Measurements from ENCODE around the gene BMP2.

BMP2 gene

DNA sequence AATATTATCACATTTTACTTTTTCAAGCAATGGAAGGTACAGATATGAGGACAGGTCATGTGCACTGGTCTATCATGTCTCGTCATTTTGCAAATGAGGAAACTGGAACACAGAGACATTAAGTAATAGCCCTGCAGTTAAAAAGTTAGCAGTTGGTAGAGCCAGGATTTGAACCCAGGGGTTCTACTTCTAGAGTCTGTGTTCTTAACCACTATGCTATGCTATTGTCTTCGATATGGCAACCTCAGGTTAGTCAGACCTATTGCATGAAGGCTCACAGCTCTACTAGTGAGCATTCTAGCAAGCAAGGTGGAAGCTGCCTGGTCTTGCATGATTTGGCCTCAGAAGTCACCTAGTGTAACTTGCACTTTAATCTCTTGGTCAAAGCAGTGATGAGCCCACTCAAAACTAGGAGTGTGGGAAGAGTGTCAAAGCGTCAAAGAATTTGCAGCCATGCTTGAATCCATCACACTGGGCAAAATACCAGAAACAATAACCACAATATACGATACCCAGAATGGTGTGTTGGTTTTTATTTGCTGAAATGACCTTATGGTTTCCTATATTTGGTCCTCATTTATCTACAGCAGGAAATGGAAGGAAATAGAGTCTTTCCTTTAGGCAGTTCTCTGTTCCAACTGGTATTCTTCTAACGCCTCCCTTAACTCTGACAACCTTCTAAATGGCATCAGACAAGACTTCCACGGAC, 20.4 kb upstream of the BMP2 start:
- TF ChIP-seq CTCF (IDR thresholded peaks at IDR 0.05; ENCODE audit: low read depth, low read length, missing control alignments) = no peak
- DNase-seq (ENCODE audit: low read depth) = no peak
- no peak overlapping the region for H3K4me3 ChIP-seq (ENCODE audit: low read depth, low read length)

- H3K4me3 ChIP-seq (ENCODE audit: low read depth, low read length) = no peak overlapping the region
- no peak for TF ChIP-seq CTCF (IDR thresholded peaks at IDR 0.05; ENCODE audit: low read depth, low read length, missing control alignments)
- DNase-seq (ENCODE audit: low read depth) = no peak
These were observed 17.0 kb upstream of the BMP2 start for GRCh38 chr20:6750438-6750837.

DNA sequence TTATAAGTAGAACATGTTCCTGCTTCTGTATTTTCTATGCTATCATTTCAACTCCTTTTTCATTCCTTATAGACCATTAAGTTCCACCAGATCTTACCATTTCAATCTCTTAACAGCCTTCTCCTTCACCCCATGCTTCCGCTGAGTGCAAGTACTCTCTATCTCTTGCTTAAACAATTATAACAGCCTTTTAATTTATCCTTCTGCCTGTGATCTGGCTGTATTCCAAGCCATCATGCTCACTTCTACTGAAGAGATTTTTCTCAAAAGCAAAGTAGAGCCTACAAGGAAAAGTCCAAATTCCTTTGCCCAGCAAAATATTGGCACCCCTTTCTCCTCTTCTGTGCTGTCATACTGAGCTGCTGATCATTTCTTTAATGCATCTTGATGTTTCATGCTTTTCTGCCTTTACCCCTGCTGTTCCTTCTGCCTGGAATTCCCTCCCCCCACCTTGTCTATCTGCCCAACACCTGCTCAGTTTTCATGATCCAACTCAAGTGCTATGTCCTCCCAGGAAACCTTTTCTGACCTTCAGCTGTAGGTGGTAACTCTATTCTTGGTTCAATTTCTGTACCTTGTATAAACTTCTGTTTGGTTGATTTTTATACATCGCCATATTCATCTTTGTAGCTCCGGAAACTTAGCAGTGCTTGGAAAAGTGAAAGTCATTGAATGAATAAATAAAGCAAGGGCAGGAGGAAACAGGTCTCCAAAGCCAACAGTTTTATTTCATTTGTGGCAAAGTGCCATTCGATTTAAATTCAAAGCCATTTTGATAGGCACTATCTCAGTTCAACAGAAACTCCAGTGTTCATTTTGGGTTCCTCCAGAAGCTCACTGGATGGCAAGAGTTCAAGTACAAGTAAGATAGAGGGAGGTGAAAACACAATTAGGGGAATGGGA, 10.5 kb upstream of the BMP2 start:
- DNase-seq (ENCODE audit: low read depth) = no peak
- no peak for TF ChIP-seq CTCF (IDR thresholded peaks at IDR 0.05; ENCODE audit: low read depth, low read length, missing control alignments)
- H3K4me3 ChIP-seq (ENCODE audit: low read depth, low read length) = no peak overlapping the region

DNA sequence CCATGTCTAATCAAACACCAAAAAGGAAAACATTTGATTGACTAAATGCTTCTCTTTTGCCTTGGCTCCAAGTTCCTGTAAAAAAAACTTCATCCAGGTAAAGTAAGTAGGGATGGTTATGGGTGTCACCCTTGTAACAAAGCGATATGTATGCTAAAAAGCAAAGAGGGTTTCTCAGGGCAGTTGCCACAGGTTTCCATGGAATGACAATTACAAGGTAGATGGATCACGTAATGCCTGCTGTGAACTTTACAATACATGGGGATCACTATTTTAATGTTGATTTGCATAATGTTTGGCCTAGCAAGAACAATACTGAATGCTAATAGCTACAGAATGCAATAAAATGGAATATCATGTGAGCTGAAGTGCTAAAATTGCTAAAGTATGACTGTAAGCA, 2.9 kb upstream of the BMP2 start:
- DNase-seq (ENCODE audit: low read depth) = no peak
- no peak for TF ChIP-seq CTCF (IDR thresholded peaks at IDR 0.05; ENCODE audit: low read depth, low read length, missing control alignments)
- no peak overlapping the region for H3K4me3 ChIP-seq (ENCODE audit: low read depth, low read length)

DNA sequence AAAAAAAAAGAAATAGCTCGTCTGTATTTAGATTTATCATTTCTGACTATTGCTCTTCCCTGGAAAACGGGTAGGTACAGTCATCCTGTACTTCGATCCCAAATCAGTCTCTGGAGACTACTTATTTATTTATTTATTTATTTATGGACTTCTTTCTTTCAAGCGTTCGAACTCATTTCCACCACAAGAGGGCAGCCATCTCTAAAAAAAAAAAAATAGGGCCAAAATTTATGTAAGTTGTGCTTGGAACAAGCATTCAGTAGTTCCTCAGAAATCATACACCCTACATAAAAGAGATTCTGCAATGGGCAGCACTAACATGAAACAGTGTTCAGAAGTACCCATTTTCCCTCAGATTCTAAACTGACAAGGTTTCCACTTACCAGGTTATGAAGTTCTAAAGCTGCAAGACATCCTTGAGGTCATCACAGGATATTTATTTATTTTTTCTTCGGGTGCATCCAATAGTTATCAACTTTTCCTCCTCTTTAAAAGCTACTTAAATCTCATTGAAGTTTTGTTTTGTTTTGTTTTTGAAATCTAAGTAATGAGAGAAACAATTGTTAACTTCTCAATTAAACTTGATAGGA, 1.9 kb upstream of the BMP2 start:
- H3K4me3 ChIP-seq (ENCODE audit: low read depth, low read length) = no peak overlapping the region
- no peak for DNase-seq (ENCODE audit: low read depth)
- TF ChIP-seq CTCF (IDR thresholded peaks at IDR 0.05; ENCODE audit: low read depth, low read length, missing control alignments) = peak; percentile 32

GRCh38 chr20:6766433-6766832, 1.1 kb upstream of the BMP2 start:
- no peak for TF ChIP-seq CTCF (IDR thresholded peaks at IDR 0.05; ENCODE audit: low read depth, low read length, missing control alignments)
- DNase-seq (ENCODE audit: low read depth) = no peak
- no peak overlapping the region for H3K4me3 ChIP-seq (ENCODE audit: low read depth, low read length)

Data from GM12864 (cell line).